CD4-positive, alpha-beta T cell treated with Interleukin-17A for 1 hour (primary cell): ENCODE results near the gene TIPRL.

Source experiments
- DNase-seq: peaks from one replicate; pipeline ENCODE4 v3.0.0-alpha.2; 2020

TIPRL gene

GRCh38 chr1:168218658-168219057 is 39.9 kb downstream of the TIPRL start:
- no peak for DNase-seq

- no peak for DNase-seq
Measured at GRCh38 chr1:168220470-168220871, 41.7 kb downstream of the TIPRL start.

GRCh38 chr1:168221275-168221674 is 42.5 kb downstream of the TIPRL start:
- no peak for DNase-seq

- no peak for DNase-seq
Measured at GRCh38 chr1:168223261-168223660, 44.5 kb downstream of the TIPRL start.

- no peak for DNase-seq
Measured at GRCh38 chr1:168223681-168224540, 45.1 kb downstream of the TIPRL start.

GRCh38 chr1:168224991-168225390 is 46.2 kb downstream of the TIPRL start:
- no peak for DNase-seq

- peak; percentile 76 for DNase-seq
Measured at GRCh38 chr1:168225476-168226190, 46.9 kb downstream of the TIPRL start, which contains the start of gene SFT2D2. Gene SFT2D2, plus strand, starts transcription at chr1:168226004. Its CDS starts 76 bp downstream, at chr1:168226080.

- DNase-seq, result no peak
Measured at GRCh38 chr1:168227620-168228019, 48.9 kb downstream of the TIPRL start.

GRCh38 chr1:168229893-168230292 is 51.1 kb downstream of the TIPRL start:
- no peak for DNase-seq

GRCh38 chr1:168230709-168231108 is 51.9 kb downstream of the TIPRL start:
- no peak for DNase-seq

GRCh38 chr1:168234846-168235547 is 56.2 kb downstream of the TIPRL start:
- DNase-seq, result peak; percentile 69

- no peak for DNase-seq
Measured at GRCh38 chr1:168235548-168235885, 56.8 kb downstream of the TIPRL start.

GRCh38 chr1:168235937-168236336 is 57.2 kb downstream of the TIPRL start:
- no peak for DNase-seq

GRCh38 chr1:168236836-168237611 is 58.3 kb downstream of the TIPRL start:
- no peak for DNase-seq

- DNase-seq, result no peak
Measured at GRCh38 chr1:168243198-168243597, 64.4 kb downstream of the TIPRL start.

- no peak for DNase-seq
Measured at GRCh38 chr1:168243636-168244212, 65.0 kb downstream of the TIPRL start.

- DNase-seq, result no peak
Measured at GRCh38 chr1:168245042-168245441, 66.3 kb downstream of the TIPRL start.

GRCh38 chr1:168246506-168246905 is 67.7 kb downstream of the TIPRL start:
- DNase-seq, result no peak
